Uterus (tissue), 4 donors: ENCODE measurements around the gene STIP1. TPM values are rescaled to one million over a fixed set of nuclear protein-coding genes. Genes with fewer than 3 reads are reported as not detected.
A peak's percentile ranks its signal among the peaks of the same experiment; 100 is the strongest.

Experiments used
- DNase-seq, 2 donors: peaks; one replicate each; pipeline ENCODE4 v3.0.0-alpha.2; 2019 to 2020
- H3K27ac ChIP-seq, 2 donors: fragments of 200-600 bp; sonication (generic); 1 replicate in 1 of 2; 2 replicates in 1 of 2; pipeline ENCODE4 v1.5.1; 2016 to 2018
- H3K27me3 ChIP-seq, 2 donors: fragments of 200-600 bp; sonication (generic); one replicate each; pipeline ENCODE4 v1.5.1; 2018 to 2019; ENCODE audit warnings: control low read depth in 1 of 2
- H3K36me3 ChIP-seq, 2 donors: fragments of 200-600 bp; sonication (generic); one replicate each; pipeline ENCODE4 v1.5.1; 2019; ENCODE audit warnings: control low read depth in 1 of 2
- H3K4me1 ChIP-seq, 2 donors: fragments of 200-600 bp; sonication (generic); one replicate each; pipeline ENCODE4 v1.5.1; 2018 to 2019; ENCODE audit warnings: control low read depth in 1 of 2
- H3K4me3 ChIP-seq, 2 donors: fragments of 200-600 bp; sonication (generic); 1 replicate in 1 of 2; 2 replicates in 1 of 2; pipeline ENCODE4 v1.5.1; 2018 to 2019; ENCODE audit warnings: mild to moderate bottlenecking in 1 of 2
- H3K9me3 ChIP-seq, 2 donors: fragments of 200-600 bp; sonication (generic); one replicate each; pipeline ENCODE4 v1.5.1; 2019; ENCODE audit warnings: control low read depth in 1 of 2
- CTCF ChIP-seq, 4 experiments: fragments of 200-600 bp in 2 of 4; fragments of 450-650 bp in 2 of 4; sonication (generic) in 2 of 4; IDR thresholded peaks; one replicate each; pipeline ENCODE4 v1.5.1; 2016 to 2019; ENCODE audit warnings: antibody characterized with exemption in 4 of 4, mild to moderate bottlenecking in 2 of 4, moderate library complexity in 1 of 4
- POLR2A ChIP-seq, 2 donors: fragments of 450-650 bp; IDR thresholded peaks; one replicate each; pipeline ENCODE4 v1.6.1; 2016; ENCODE audit warnings: antibody characterized with exemption in 2 of 2, mild to moderate bottlenecking in 1 of 2, moderate library complexity in 1 of 2
- intact Hi-C: fragments of 100-400 bp; cut with DNase I; formaldehyde crosslinking; loops from one replicate; pipeline ENCODE4 v1.15.1; 2023; ENCODE audit warnings: low total_unique reads
- total RNA-seq, 4 donors: library from RNA; depleted of rRNA in 3 of 4; stranded (reverse); fragments of >200 nt in 3 of 4; gene quantifications; one replicate each; pipeline versions ENCODE4 v1.1.0 to v1.2.4, GENCODE V29; 2014 to 2023
- donor health status: DM: yes; HTN: yes; CAD: no.

Gene STIP1
- 100 to 1,000 TPM in 1 of 4 donors, 10 to 100 TPM in 3; 20.9 to 101 (median 83.8) TPM for total RNA-seq

- Histone ChIP-seq H3K4me1 (peaks cover 0 to 8% of the 10 kb centered on the region in 2 donors), H3K27me3 (no peaks in the 10 kb centered on the region), H3K27ac (peak within 1 kb of the TSS; percentile 93 to 95), H3K36me3 (no peaks in the 10 kb centered on the region), H3K4me3 (peak within 1 kb of the TSS; percentile 44 to 75), H3K9me3 (no peaks in the 10 kb centered on the region)
- intact Hi-C loops: no loop called here
- TF ChIP-seq CTCF (IDR thresholded peaks at IDR 0.05) (peak in 3 of 4 experiments; percentile 38 to 57 (median 54)), POLR2A (IDR thresholded peaks at IDR 0.05) (peak; percentile 20 to 92)
- peak; percentile 99 to 100 for DNase-seq
Measured at GRCh38 chr11:64185693-64186491, at the start of gene STIP1. STIP1 (plus strand) TSS chr11:64186171; CDS start chr11:64186262, 91 bp downstream.

- Histone ChIP-seq H3K27me3 (no peaks in the 10 kb centered on the region), H3K4me1 (no peaks in the 10 kb centered on the region), H3K27ac (no peak overlapping the region), H3K9me3 (no peaks in the 10 kb centered on the region), H3K36me3 (no peaks in the 10 kb centered on the region), H3K4me3 (no peak overlapping the region)
- TF ChIP-seq CTCF (IDR thresholded peaks at IDR 0.05) (no peak), POLR2A (IDR thresholded peaks at IDR 0.05) (no peak)
- intact Hi-C loops: no loop called here
- no peak for DNase-seq
Measured at GRCh38 chr11:64136765-64137441, 49.1 kb upstream of the STIP1 start.

GRCh38 chr11:64138398-64138797 is 47.6 kb upstream of the STIP1 start:
- intact Hi-C loops: no loop called here
- no peaks in the 10 kb centered on the region for H3K27me3 ChIP-seq
- H3K36me3 ChIP-seq: no peaks in the 10 kb centered on the region
- no peak overlapping the region for H3K27ac ChIP-seq
- no peak for DNase-seq
- H3K9me3 ChIP-seq: no peaks in the 10 kb centered on the region
- H3K4me1 ChIP-seq: no peaks in the 10 kb centered on the region
- TF ChIP-seq POLR2A (IDR thresholded peaks at IDR 0.05): no peak
- no peak for TF ChIP-seq CTCF (IDR thresholded peaks at IDR 0.05)
- no peak overlapping the region for H3K4me3 ChIP-seq

- Histone ChIP-seq H3K27ac (no peak overlapping the region), H3K4me3 (no peak overlapping the region), H3K27me3 (no peaks in the 10 kb centered on the region), H3K4me1 (no peaks in the 10 kb centered on the region), H3K36me3 (no peaks in the 10 kb centered on the region), H3K9me3 (no peaks in the 10 kb centered on the region)
- intact Hi-C loops: no loop called here
- peak in 1 of 2 donors; percentile 40 for DNase-seq
- no peak for TF ChIP-seq POLR2A (IDR thresholded peaks at IDR 0.05)
- no peak for TF ChIP-seq CTCF (IDR thresholded peaks at IDR 0.05)
Measured at GRCh38 chr11:64139049-64139448, 46.9 kb upstream of the STIP1 start.

- Histone ChIP-seq H3K4me1 (no peaks in the 10 kb centered on the region), H3K27ac (no peak overlapping the region), H3K27me3 (no peaks in the 10 kb centered on the region), H3K9me3 (no peaks in the 10 kb centered on the region), H3K4me3 (no peak overlapping the region), H3K36me3 (no peaks in the 10 kb centered on the region)
- no peak for DNase-seq
- TF ChIP-seq CTCF (IDR thresholded peaks at IDR 0.05): no peak
- TF ChIP-seq POLR2A (IDR thresholded peaks at IDR 0.05): no peak
- intact Hi-C loops: loop anchor here (10.0 kb wide), 2 partner anchors 305 to 375 kb away; partner anchors contain the start of genes MARK2 and ZFTA
Measured at GRCh38 chr11:64140082-64140481, 45.9 kb upstream of the STIP1 start.
